OCI-LY1 (cell line): Measurements from ENCODE around the gene LIN28B.

Experiments
- H2AFZ ChIP-seq: fragments of 200-600 bp; sonication (generic), shearing (Covaris generic); 2 replicates; pipeline ENCODE4 v1.6.0; 2014; ENCODE audit warnings: antibody characterized with exemption, mild to moderate bottlenecking, low read length
- H3F3A ChIP-seq: fragments of 200-600 bp; sonication (generic), shearing (Covaris generic); 2 replicates; pipeline ENCODE4 v1.6.0; 2014; ENCODE audit warnings: mild to moderate bottlenecking, antibody characterized with exemption, low read length, moderate library complexity; ENCODE audit not compliant: insufficient read depth
- H3K27ac ChIP-seq: fragments of 200-600 bp; sonication (generic); 2 replicates; pipeline ENCODE4 v1.5.1; 2014; ENCODE audit warnings: low read length, mixed run types, mild to moderate bottlenecking, low read depth; ENCODE audit not compliant: poor library complexity, severe bottlenecking
- H3K27me3 ChIP-seq: fragments of 200-600 bp; sonication (generic); 2 replicates; pipeline ENCODE4 v1.6.0; 2014; ENCODE audit warnings: antibody characterized with exemption, mild to moderate bottlenecking, low read length, moderate library complexity; ENCODE audit not compliant: insufficient read depth
- H3K36me3 ChIP-seq: fragments of 200-600 bp; sonication (generic); 2 replicates; pipeline ENCODE4 v1.6.1; 2014; ENCODE audit warnings: mild to moderate bottlenecking, antibody characterized with exemption, low read length, moderate library complexity, mixed read lengths; ENCODE audit not compliant: insufficient read depth
- H3K4me1 ChIP-seq: fragments of 200-600 bp; sonication (generic); 2 replicates; pipeline ENCODE4 v1.5.1; 2014; ENCODE audit warnings: mild to moderate bottlenecking, low read length, moderate library complexity; ENCODE audit not compliant: insufficient read depth, severe bottlenecking
- H3K4me2 ChIP-seq: fragments of 200-600 bp; sonication (generic), shearing (Covaris generic); 2 replicates; pipeline ENCODE4 v1.6.1; 2014; ENCODE audit warnings: low read length
- H3K4me3 ChIP-seq: fragments of 200-600 bp; sonication (generic); 2 replicates; pipeline ENCODE4 v1.5.1; 2014; ENCODE audit warnings: low read length, low read depth, mild to moderate bottlenecking, mixed read lengths; ENCODE audit not compliant: poor library complexity, severe bottlenecking
- H3K79me2 ChIP-seq: fragments of 200-600 bp; shearing (Covaris generic); 2 replicates; pipeline ENCODE4 v1.6.1; 2016; ENCODE audit warnings: mixed run types, low read length, mixed read lengths; ENCODE audit not compliant: insufficient read depth
- H3K9ac ChIP-seq: fragments of 200-600 bp; sonication (generic), shearing (Covaris generic); 2 replicates; pipeline ENCODE4 v1.6.1; 2014; ENCODE audit warnings: mild to moderate bottlenecking, low read length, mixed read lengths
- H3K9me2 ChIP-seq: fragments of 200-600 bp; sonication (generic), shearing (Covaris generic); 2 replicates; pipeline ENCODE4 v1.6.1; 2014; ENCODE audit warnings: low read depth, mild to moderate bottlenecking, low read length, mixed read lengths
- H3K9me3 ChIP-seq: fragments of 200-600 bp; shearing (Covaris generic); 2 replicates; pipeline ENCODE4 v1.6.1; 2014; ENCODE audit warnings: low read length, mixed read lengths
- H4K20me1 ChIP-seq: fragments of 200-600 bp; sonication (generic), shearing (Covaris generic); 2 replicates; pipeline ENCODE4 v1.6.0; 2016; ENCODE audit warnings: mild to moderate bottlenecking, low read length; ENCODE audit not compliant: insufficient read depth
- EZH2 ChIP-seq: fragments of 200-600 bp; sonication (generic), shearing (Covaris generic); IDR thresholded peaks from 2 replicates; pipeline ENCODE4 v1.8.0; 2017; ENCODE audit warnings: borderline replicate concordance, mixed run types, mild to moderate bottlenecking, antibody characterized with exemption, low read length, moderate library complexity, mixed read lengths
- TF ChIP-seq, protein P1 (sequence below): fragments of 200-600 bp; sonication (generic), shearing (Covaris generic); IDR thresholded peaks from 2 replicates; pipeline ENCODE4 v1.5.1; 2017; ENCODE audit warnings: mild to moderate bottlenecking, antibody characterized with exemption, low read length, moderate library complexity, mixed read lengths

Gene LIN28B

DNA sequence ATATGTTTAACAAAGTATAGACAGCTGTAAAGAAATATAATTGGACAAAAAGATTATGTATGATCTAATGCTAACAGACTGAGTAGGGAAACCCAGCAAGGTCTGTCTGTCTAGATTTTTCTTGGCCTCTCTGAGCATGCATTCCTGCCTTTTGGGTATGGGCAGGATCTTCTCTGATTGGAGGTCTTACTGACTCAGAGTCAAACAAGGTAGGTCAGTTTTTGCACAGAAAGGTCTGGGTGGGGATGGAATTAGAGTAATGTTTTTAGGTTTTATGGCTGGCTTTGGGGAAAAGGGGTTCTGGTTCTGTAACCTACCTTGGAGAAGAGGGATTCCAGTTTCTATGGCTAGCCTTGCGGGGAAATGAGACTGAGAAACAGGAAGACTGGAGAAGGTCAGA is 65.5 kb downstream of the LIN28B start:
- Histone ChIP-seq H3K9me2 (no peaks in the 10 kb centered on the region), H2AFZ (no peak overlapping the region), H3K36me3 (no peaks in the 10 kb centered on the region), H3K79me2 (no peaks in the 10 kb centered on the region), H3F3A (no peaks in the 10 kb centered on the region), H3K27me3 (no peaks in the 10 kb centered on the region), H3K4me1 (no peaks in the 10 kb centered on the region), H3K4me3 (no peak overlapping the region), H3K9ac (no peak overlapping the region), H3K27ac (no peak overlapping the region), H3K9me3 (no peaks in the 10 kb centered on the region), H4K20me1 (no peaks in the 10 kb centered on the region), H3K4me2 (no peak overlapping the region)
- TF ChIP-seq, protein P1, sequence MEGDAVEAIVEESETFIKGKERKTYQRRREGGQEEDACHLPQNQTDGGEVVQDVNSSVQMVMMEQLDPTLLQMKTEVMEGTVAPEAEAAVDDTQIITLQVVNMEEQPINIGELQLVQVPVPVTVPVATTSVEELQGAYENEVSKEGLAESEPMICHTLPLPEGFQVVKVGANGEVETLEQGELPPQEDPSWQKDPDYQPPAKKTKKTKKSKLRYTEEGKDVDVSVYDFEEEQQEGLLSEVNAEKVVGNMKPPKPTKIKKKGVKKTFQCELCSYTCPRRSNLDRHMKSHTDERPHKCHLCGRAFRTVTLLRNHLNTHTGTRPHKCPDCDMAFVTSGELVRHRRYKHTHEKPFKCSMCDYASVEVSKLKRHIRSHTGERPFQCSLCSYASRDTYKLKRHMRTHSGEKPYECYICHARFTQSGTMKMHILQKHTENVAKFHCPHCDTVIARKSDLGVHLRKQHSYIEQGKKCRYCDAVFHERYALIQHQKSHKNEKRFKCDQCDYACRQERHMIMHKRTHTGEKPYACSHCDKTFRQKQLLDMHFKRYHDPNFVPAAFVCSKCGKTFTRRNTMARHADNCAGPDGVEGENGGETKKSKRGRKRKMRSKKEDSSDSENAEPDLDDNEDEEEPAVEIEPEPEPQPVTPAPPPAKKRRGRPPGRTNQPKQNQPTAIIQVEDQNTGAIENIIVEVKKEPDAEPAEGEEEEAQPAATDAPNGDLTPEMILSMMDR: no peak

DNA sequence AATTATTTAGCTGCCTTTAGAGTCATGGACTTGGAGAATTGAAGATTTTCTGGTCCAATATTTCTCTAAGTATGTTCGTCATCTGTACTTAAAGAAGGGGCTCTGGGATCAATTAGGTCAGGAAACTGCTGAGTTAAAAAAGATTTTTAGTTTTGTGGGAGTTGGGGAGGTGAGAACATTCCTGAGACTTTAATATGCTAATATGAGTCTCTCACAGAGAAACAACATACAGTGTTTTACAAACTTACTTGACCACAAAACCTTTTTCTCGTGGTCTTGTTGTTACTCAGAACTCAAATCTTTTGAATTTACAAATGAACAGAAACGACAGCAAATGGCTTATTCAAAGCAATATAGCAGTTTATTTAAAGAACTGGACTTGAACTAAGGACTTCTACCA is 67.9 kb downstream of the LIN28B start:
- H2AFZ ChIP-seq: no peak overlapping the region
- TF ChIP-seq EZH2: no peak
- TF ChIP-seq, protein P1: no peak
- H3K79me2 ChIP-seq: no peaks in the 10 kb centered on the region
- H3K9ac ChIP-seq: no peak overlapping the region
- no peaks in the 10 kb centered on the region for H3K27me3 ChIP-seq
- no peaks in the 10 kb centered on the region for H4K20me1 ChIP-seq
- H3K9me2 ChIP-seq: no peaks in the 10 kb centered on the region
- no peaks in the 10 kb centered on the region for H3F3A ChIP-seq
- no peaks in the 10 kb centered on the region for H3K9me3 ChIP-seq
- H3K4me2 ChIP-seq: no peak overlapping the region
- no peak overlapping the region for H3K27ac ChIP-seq
- H3K4me3 ChIP-seq: no peak overlapping the region
- no peaks in the 10 kb centered on the region for H3K36me3 ChIP-seq
- H3K4me1 ChIP-seq: no peaks in the 10 kb centered on the region

DNA sequence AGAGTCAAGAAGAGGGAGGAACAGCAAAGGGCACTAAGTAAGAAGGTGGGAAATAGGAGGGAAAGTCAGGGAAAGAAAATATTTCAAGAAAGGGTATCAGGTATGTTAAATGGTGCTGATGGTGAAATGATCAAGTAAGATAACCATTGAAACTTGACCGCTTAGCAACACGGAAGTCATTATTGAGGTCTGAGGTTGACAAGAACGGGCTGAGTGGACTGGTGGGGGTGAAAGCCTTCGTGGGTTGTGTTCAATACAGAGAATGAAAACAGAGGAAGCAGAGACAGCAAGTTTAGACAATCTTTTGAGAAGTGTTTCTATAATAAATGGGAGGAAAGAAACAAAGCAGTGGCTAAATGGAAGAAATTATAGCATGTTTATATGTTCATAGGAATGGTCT is 72.0 kb downstream of the LIN28B start:
- Histone ChIP-seq H3K4me2 (no peak overlapping the region), H3K27ac (no peak overlapping the region), H3K27me3 (no peaks in the 10 kb centered on the region), H3F3A (no peaks in the 10 kb centered on the region), H3K36me3 (no peaks in the 10 kb centered on the region), H3K9me3 (no peaks in the 10 kb centered on the region), H2AFZ (no peak overlapping the region), H4K20me1 (no peaks in the 10 kb centered on the region), H3K9ac (no peak overlapping the region), H3K4me1 (no peaks in the 10 kb centered on the region), H3K9me2 (no peaks in the 10 kb centered on the region), H3K79me2 (no peaks in the 10 kb centered on the region), H3K4me3 (no peak overlapping the region)
- TF ChIP-seq, protein P1: no peak
- no peak for TF ChIP-seq EZH2
